Naive B cell (primary cell): ENCODE measurements around the gene CADPS2. TPM values are rescaled to one million over a fixed set of nuclear protein-coding genes. Genes with fewer than 3 reads are reported as not detected.

Experiments
- ATAC-seq, 2 donors: fragments of 150-1000 bp; cut with Tn5 transposase; 2 replicates each; pipeline ENCODE4 v1.10.0; 2021; ENCODE audit warnings: low read depth in 2 of 2, mild to moderate bottlenecking in 2 of 2, moderate library complexity in 2 of 2
- DNase-seq: peaks from one replicate; pipeline ENCODE4 v3.0.0; 2022
- H3K27ac Mint-ChIP-seq, 6 donors: one replicate each; pipeline ENCODE4 v1.8.0; 2020 to 2022; ENCODE audit warnings: mild to moderate bottlenecking in 6 of 6, mixed read lengths in 6 of 6, moderate library complexity in 5 of 6, inconsistent platforms in 2 of 6
- H3K27me3 Mint-ChIP-seq, 3 donors: one replicate each; pipeline ENCODE4 v1.8.0; 2021 to 2022; ENCODE audit warnings: mixed read lengths in 3 of 3, mild to moderate bottlenecking in 1 of 3
- H3K36me3 Mint-ChIP-seq, 2 donors: one replicate each; pipeline ENCODE4 v1.8.0; 2020 to 2022; ENCODE audit warnings: mixed read lengths in 2 of 2, inconsistent platforms in 1 of 2, mild to moderate bottlenecking in 1 of 2
- H3K4me1 Mint-ChIP-seq, 3 donors: one replicate each; pipeline ENCODE4 v1.8.0; 2020 to 2022; ENCODE audit warnings: mixed read lengths in 3 of 3, inconsistent platforms in 1 of 3, mild to moderate bottlenecking in 1 of 3, moderate library complexity in 1 of 3
- H3K4me3 Mint-ChIP-seq, 8 donors: one replicate each; pipeline ENCODE4 v1.8.0; 2020 to 2022; ENCODE audit warnings: mild to moderate bottlenecking in 8 of 8, mixed read lengths in 8 of 8, moderate library complexity in 8 of 8, inconsistent platforms in 2 of 8
- H3K9me3 Mint-ChIP-seq, 7 donors: one replicate each; pipeline ENCODE4 v1.8.0; 2020 to 2022; ENCODE audit warnings: mixed read lengths in 7 of 7, mild to moderate bottlenecking in 5 of 7, inconsistent platforms in 2 of 7, moderate library complexity in 1 of 7
- polyA plus RNA-seq, 6 donors: library from polyadenylated mRNA; unstranded; fragments of 300-500 nt; fragmentation: Illumina TruSeq; gene quantifications; one replicate each; pipeline ENCODE4 v1.2.3, GENCODE V29; 2021; ENCODE audit warnings: low read depth in 6 of 6

Gene CADPS2
- polyA plus RNA-seq, 6 donors from 2014 or later: not detected

DNA sequence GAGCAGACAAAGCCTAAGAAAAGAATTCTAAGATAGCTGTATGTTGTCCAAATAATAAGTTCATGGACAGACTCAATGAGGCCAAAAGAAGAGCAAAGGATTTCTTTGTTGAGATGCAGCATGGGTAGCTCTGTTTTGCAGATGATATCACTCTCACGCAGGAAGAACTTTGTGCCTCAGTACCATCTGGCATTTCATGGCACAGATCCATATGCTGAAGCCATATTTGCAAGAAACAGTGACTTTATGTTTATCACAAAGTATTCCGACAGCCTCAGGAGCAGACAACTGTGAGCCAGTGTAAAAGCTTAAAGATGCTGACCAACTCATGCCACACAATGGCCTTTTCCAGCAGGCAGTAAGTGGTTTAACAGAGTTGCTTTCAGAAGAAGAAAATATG lies 138.1 kb downstream of the CADPS2 start:
- Mint-ChIP-seq H3K4me3 (no peak overlapping the region), H3K36me3 (no peaks in the 10 kb centered on the region), H3K4me1 (no peaks in the 10 kb centered on the region), H3K27me3 (no peaks in the 10 kb centered on the region), H3K9me3 (peaks cover 0 to 5% (median 0%) of the 10 kb centered on the region in 7 donors), H3K27ac (no peak overlapping the region)
- ATAC-seq (no peak), DNase-seq (no peak)

DNA sequence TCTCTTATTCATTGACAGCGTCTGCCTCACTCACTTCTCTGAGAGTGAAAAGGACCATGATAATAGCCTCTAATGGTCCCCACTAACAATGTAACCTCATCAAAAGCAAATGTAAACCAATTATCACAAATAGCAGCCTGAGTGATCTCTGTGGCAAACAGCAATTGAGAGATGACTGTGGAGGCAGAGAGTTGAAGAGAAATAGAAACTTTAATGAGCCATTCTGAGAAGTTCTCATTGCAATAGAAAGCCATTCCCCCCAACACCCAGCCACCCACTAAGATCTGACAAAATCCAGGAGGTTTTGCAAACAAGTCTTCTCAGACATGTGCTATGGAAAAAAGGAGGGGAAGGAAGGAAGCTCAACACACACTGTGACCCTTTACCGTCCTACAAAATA lies 139.3 kb downstream of the CADPS2 start:
- DNase-seq: no peak
- peaks cover 0 to 5% (median 0%) of the 10 kb centered on the region in 7 donors for H3K9me3 Mint-ChIP-seq
- H3K27me3 Mint-ChIP-seq: no peaks in the 10 kb centered on the region
- no peak overlapping the region for H3K4me3 Mint-ChIP-seq
- no peak overlapping the region for H3K27ac Mint-ChIP-seq
- H3K4me1 Mint-ChIP-seq: no peaks in the 10 kb centered on the region
- H3K36me3 Mint-ChIP-seq: no peaks in the 10 kb centered on the region
- ATAC-seq: no peak

- no peak for DNase-seq
- no peak overlapping the region for H3K4me3 Mint-ChIP-seq
- peaks cover 0 to 5% (median 0%) of the 10 kb centered on the region in 7 donors for H3K9me3 Mint-ChIP-seq
- no peak for ATAC-seq
- no peaks in the 10 kb centered on the region for H3K27me3 Mint-ChIP-seq
- no peaks in the 10 kb centered on the region for H3K36me3 Mint-ChIP-seq
- no peak overlapping the region for H3K27ac Mint-ChIP-seq
- H3K4me1 Mint-ChIP-seq: no peaks in the 10 kb centered on the region
Measured at GRCh38 chr7:122743211-122743610, 143.0 kb downstream of the CADPS2 start.

DNA sequence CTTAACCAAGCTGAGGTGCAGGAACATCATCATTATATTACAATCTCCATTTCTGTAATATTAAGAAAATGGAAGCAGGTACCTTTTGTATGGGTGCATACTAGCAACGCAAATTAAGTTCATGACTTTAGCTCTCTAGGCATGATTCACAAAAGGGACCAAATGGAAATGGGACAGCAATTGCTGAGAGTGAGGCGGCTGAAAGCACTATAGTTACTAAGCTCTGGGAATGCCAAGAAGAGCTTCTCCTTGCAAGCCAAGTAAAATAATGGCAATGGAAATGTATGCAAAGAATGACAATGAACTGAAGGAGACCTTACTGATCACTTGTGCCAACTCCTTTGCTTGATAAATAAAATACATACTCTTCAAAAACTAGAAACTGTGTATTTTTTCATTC lies 147.3 kb downstream of the CADPS2 start:
- no peaks in the 10 kb centered on the region for H3K36me3 Mint-ChIP-seq
- peaks cover 0 to 13% (median 0%) of the 10 kb centered on the region in 7 donors for H3K9me3 Mint-ChIP-seq
- no peak for ATAC-seq
- H3K4me1 Mint-ChIP-seq: no peaks in the 10 kb centered on the region
- DNase-seq: no peak
- no peak overlapping the region for H3K4me3 Mint-ChIP-seq
- no peak overlapping the region for H3K27ac Mint-ChIP-seq
- no peaks in the 10 kb centered on the region for H3K27me3 Mint-ChIP-seq

DNA sequence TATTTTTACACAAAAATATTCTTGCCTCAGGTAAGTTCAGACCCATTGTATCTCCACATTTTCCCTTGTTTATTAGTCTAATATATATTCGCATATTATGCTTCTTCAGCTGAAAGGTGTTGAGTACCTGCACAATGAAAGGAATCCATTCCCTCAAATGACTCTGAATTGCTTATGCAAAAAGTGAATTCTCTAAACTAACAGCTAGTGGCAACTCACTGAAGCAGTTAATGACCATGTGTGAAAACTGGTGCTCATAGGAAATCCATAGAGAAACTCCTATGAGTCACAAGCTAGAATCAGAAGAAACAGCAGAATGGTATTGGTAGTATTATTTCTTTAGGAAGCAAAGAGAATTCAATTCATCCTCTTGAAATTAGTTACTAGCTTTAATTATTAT lies 150.1 kb downstream of the CADPS2 start:
- H3K27ac Mint-ChIP-seq: no peak overlapping the region
- no peaks in the 10 kb centered on the region for H3K4me1 Mint-ChIP-seq
- no peaks in the 10 kb centered on the region for H3K27me3 Mint-ChIP-seq
- no peaks in the 10 kb centered on the region for H3K36me3 Mint-ChIP-seq
- DNase-seq (no peak), ATAC-seq (no peak)
- H3K4me3 Mint-ChIP-seq: no peak overlapping the region
- peaks cover 0 to 13% (median 2%) of the 10 kb centered on the region in 7 donors for H3K9me3 Mint-ChIP-seq

DNA sequence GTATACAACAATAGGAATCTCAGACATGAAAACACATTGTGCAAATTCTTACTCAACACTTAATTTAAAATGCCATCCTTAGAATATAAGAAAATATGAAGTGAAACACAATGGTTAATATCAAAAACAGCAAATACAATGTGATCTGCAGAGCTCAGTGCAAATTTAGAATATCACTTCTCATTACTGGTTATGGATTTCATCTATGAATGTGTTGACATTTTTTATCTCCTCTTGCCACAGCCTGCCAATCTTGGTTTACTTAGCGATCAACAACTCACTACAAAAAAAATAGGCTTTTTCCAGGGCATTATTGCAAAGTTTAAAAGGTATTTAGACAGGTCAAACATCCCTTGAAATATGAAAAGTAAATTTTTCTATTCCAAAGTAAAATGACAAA lies 158.5 kb downstream of the CADPS2 start:
- Mint-ChIP-seq H3K4me3 (no peak overlapping the region), H3K27me3 (no peaks in the 10 kb centered on the region), H3K9me3 (peaks cover 0 to 12% (median 5%) of the 10 kb centered on the region in 7 donors), H3K36me3 (no peaks in the 10 kb centered on the region), H3K27ac (no peak overlapping the region), H3K4me1 (no peaks in the 10 kb centered on the region)
- DNase-seq (no peak), ATAC-seq (no peak)

DNA sequence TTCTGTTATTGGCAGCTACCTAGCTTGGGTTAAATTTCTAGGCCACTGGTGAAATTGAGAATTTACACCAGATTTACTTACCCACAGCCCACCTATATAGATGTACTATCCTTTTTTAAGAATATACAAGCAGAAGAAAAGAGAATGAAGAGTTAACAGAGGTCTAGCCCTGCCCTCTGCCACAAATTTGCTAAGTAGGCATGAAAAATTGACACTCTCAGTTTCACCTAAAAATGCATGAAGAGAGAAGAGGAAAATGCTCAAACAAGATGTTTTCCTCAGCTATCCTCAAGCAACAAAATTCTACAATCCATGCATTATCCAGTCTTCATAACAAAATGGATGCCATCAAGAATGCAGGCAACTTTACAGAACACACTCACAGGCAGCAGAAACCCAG lies 158.9 kb downstream of the CADPS2 start:
- H3K27me3 Mint-ChIP-seq: no peaks in the 10 kb centered on the region
- H3K36me3 Mint-ChIP-seq: no peaks in the 10 kb centered on the region
- ATAC-seq: no peak
- no peak for DNase-seq
- H3K9me3 Mint-ChIP-seq: peaks cover 0 to 12% (median 5%) of the 10 kb centered on the region in 7 donors
- no peak overlapping the region for H3K4me3 Mint-ChIP-seq
- H3K4me1 Mint-ChIP-seq: no peaks in the 10 kb centered on the region
- no peak overlapping the region for H3K27ac Mint-ChIP-seq

DNA sequence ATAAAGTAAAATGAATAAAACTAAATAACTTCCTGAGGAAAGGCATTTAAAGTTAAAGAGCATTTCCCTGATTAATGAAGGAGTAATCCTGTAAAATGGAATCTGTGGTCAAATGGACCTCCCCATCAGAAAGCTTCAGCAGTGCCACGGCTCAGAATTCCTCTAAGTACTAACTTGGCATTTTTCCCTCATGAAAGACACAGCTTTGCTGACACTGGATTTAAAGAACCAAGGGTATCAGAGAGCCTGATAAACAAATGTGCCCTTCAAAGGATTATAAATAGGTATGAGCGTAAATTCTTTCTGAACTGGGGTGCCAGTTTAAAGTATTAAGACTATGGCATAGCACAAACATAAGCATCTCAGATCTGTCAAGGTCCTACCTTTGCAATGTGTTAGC lies 159.4 kb downstream of the CADPS2 start:
- Mint-ChIP-seq H3K36me3 (no peaks in the 10 kb centered on the region), H3K4me3 (no peak overlapping the region), H3K27me3 (no peaks in the 10 kb centered on the region), H3K27ac (no peak overlapping the region), H3K9me3 (peaks cover 0 to 12% (median 5%) of the 10 kb centered on the region in 7 donors), H3K4me1 (no peaks in the 10 kb centered on the region)
- DNase-seq (no peak), ATAC-seq (no peak)

- H3K27me3 Mint-ChIP-seq: no peaks in the 10 kb centered on the region
- H3K9me3 Mint-ChIP-seq: peaks cover 0 to 27% (median 4%) of the 10 kb centered on the region in 7 donors
Measured at GRCh38 chr7:122724366-122724765, 161.9 kb downstream of the CADPS2 start.

DNA sequence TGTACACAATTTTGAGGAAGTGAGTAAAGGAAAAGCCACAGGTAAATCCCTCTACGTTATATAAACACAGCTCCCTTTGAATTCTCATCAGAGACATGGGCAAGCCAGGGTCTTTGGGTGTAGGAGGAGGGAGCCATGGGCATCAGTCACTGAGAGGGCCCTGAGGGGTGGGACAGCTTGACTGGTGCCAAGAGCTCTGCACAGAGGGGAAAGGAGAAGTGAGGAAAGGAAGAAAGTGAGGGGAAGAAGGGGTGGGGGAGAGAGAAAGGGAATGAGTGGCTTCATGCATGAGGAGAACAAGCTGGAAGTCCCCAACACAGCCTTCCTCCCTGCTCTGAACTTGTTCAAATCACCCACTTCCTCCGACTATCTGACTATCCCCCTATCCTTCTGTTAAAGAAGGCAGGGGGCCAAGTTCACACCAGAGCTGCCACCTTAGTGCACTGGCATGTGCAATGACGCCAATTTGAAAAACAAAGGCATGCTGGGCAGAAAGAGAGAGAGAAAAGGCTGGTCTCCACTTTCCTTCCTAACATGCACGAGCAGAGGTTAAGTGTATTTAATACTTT lies 167.2 kb downstream of the CADPS2 start:
- H3K27ac Mint-ChIP-seq: no peak overlapping the region
- no peaks in the 10 kb centered on the region for H3K27me3 Mint-ChIP-seq
- H3K36me3 Mint-ChIP-seq: no peaks in the 10 kb centered on the region
- H3K4me3 Mint-ChIP-seq: no peak overlapping the region
- ATAC-seq (no peak), DNase-seq (no peak)
- peaks cover 0 to 15% (median 3%) of the 10 kb centered on the region in 7 donors for H3K9me3 Mint-ChIP-seq
- no peaks in the 10 kb centered on the region for H3K4me1 Mint-ChIP-seq

More at GRCh38 chr7:122724366-122724765, 161.9 kb downstream of the CADPS2 start:
- no peak for ATAC-seq
- H3K36me3 Mint-ChIP-seq: no peaks in the 10 kb centered on the region
- DNase-seq: no peak
- H3K27ac Mint-ChIP-seq: no peak overlapping the region
- H3K4me1 Mint-ChIP-seq: no peaks in the 10 kb centered on the region
- H3K4me3 Mint-ChIP-seq: no peak overlapping the region

GRCh38 chr7:122717356-122718089 lies 168.7 kb downstream of the CADPS2 start:
- no peak overlapping the region for H3K4me3 Mint-ChIP-seq
- no peak for DNase-seq

GRCh38 chr7:122715183-122715582 lies 171.1 kb downstream of the CADPS2 start:
- Mint-ChIP-seq H3K9me3 (peaks cover 0 to 8% (median 2%) of the 10 kb centered on the region in 7 donors), H3K27me3 (no peaks in the 10 kb centered on the region), H3K27ac (no peak overlapping the region), H3K4me1 (no peaks in the 10 kb centered on the region), H3K4me3 (no peak overlapping the region), H3K36me3 (no peaks in the 10 kb centered on the region)
- DNase-seq: no peak
- no peak for ATAC-seq

More at GRCh38 chr7:122717356-122718089, 168.7 kb downstream of the CADPS2 start:
- Mint-ChIP-seq H3K27me3 (no peaks in the 10 kb centered on the region), H3K4me1 (no peaks in the 10 kb centered on the region), H3K27ac (no peak overlapping the region), H3K9me3 (peaks cover 0 to 15% (median 2%) of the 10 kb centered on the region in 7 donors), H3K36me3 (no peaks in the 10 kb centered on the region)
- no peak for ATAC-seq

- DNase-seq (no peak), ATAC-seq (no peak)
- H3K4me1 Mint-ChIP-seq: no peaks in the 10 kb centered on the region
- H3K9me3 Mint-ChIP-seq: peaks cover 0 to 8% (median 0%) of the 10 kb centered on the region in 7 donors
- no peak overlapping the region for H3K27ac Mint-ChIP-seq
- H3K36me3 Mint-ChIP-seq: no peaks in the 10 kb centered on the region
- H3K27me3 Mint-ChIP-seq: no peaks in the 10 kb centered on the region
- H3K4me3 Mint-ChIP-seq: no peak overlapping the region
Measured at GRCh38 chr7:122710916-122711315, 175.3 kb downstream of the CADPS2 start.

DNA sequence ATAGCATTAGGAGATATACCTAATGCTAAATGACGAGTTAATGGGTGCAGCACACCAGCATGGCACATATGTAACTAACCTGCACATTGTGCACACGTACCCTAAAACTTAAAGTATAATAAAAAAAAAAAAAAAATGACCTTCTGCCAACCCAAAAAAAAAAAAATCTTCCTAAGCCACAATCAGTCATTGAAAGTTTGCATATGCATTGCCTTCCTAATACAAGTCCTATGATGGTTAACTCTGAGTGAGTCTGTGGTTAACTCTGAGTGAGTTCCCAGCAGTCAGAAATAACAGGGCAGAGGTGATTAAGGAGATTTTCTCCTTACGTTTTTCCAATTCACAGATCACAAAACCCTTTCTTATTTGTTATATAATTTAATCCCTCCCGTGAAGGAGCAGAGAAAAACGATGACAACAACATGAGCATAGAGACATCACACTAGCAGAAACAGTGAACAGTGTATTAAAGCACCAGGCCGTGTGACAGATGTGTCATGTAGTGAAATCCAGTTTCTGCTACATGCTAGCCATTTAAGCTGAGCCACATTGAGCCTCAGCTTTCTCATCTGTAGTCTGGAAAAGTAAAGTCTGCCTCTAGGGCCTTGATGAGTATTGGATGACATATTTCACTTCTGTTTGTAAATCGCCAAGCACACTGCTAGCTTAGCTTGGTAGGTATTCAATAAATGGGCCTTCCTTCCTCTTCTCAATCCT lies 176.2 kb downstream of the CADPS2 start:
- Mint-ChIP-seq H3K27ac (no peak overlapping the region), H3K9me3 (peaks cover 0 to 8% (median 0%) of the 10 kb centered on the region in 7 donors), H3K4me1 (no peaks in the 10 kb centered on the region), H3K27me3 (no peaks in the 10 kb centered on the region), H3K4me3 (no peak overlapping the region), H3K36me3 (no peaks in the 10 kb centered on the region)
- ATAC-seq: no peak
- no peak for DNase-seq
